ENCODE results near the gene SBF1.

SBF1 gene

DNA sequence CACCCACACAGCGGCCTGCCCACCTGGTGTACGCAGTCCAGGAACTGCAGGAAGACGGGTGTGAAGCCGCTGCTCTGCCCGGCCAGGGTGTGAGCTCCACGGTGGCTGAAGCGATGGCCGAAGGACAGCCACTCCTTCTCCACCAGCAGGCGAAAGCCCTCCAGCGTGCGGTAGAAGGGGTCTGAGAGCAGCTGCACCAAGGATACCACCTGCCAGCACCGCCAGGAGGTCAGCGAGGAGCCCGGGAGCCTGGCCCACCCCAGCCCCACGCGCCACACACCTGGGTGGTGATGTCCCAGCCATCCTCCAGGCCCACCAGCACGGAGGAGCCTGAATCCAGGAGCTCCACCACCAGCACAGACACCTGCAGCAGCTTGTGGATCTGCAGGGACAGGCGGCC is 19.6 kb downstream of the SBF1 start:
- no peak overlapping the region for H3K9ac ChIP-seq (ENCODE audit: insufficient read length)

DNA sequence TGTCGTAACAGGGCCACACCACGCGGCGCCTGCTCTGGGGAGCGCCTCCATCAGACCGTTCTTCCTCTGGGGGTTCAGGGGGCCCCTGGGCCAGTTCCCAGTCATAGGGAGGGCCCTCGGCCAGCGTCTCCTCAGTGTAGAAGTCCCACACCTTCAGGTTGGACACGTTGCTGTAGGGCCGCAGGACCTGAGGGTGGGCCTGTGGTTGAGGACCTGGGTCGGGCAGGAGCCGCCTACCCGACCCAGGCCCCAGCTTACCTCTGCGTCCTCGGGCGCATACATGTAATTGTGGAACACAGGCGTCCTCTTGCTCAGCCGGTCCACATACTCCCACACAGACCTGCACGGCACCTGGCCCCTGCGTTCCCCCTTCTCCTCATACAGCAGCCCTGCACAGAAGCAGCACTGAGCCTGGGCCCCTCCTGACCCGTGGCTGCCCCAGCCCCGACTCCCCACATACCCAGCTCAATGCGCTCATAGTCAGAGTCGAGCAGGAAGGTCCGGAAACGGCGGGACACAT is 20.2 kb downstream of the SBF1 start:
- no peak for TF ChIP-seq EZH2 (IDR thresholded peaks at IDR 0.05)
- no peak for TF ChIP-seq FOXP2 (optimal IDR thresholded peaks at IDR 0.05; ENCODE audit: control extremely low read depth, extremely low read length, insufficient read depth)
- no peak for TF ChIP-seq POLR2AphosphoS5 (IDR thresholded peaks at IDR 0.05; ENCODE audit: borderline replicate concordance, low read depth, low read length)
- no peak for DNase-seq (ENCODE audit: low read depth, low spot score)
- no peak overlapping the region for H3K9ac ChIP-seq (ENCODE audit: insufficient read length)
- H3K36me3 ChIP-seq (ENCODE audit: insufficient read depth, low read length): peaks cover 29% of the 10 kb centered on the region
- no peak overlapping the region for H3K4me3 ChIP-seq
- no peak overlapping the region for H3K27ac ChIP-seq
- H3K9me3 ChIP-seq (ENCODE audit: low read depth, low read length): no peaks in the 10 kb centered on the region

More for the DNA sequence above, 19.6 kb downstream of the SBF1 start:
- Histone ChIP-seq H3K4me3 (no peak overlapping the region), H3K27ac (no peak overlapping the region), H3K36me3 (ENCODE audit: insufficient read depth, low read length) (peaks cover 31% of the 10 kb centered on the region), H3K9me3 (ENCODE audit: low read depth, low read length) (no peaks in the 10 kb centered on the region)
- no peak for DNase-seq (ENCODE audit: low read depth, low spot score)
- TF ChIP-seq FOXP2 (optimal IDR thresholded peaks at IDR 0.05; ENCODE audit: control extremely low read depth, extremely low read length, insufficient read depth): no peak
- no peak for TF ChIP-seq POLR2AphosphoS5 (IDR thresholded peaks at IDR 0.05; ENCODE audit: borderline replicate concordance, low read depth, low read length)
- TF ChIP-seq EZH2 (IDR thresholded peaks at IDR 0.05): no peak

DNA sequence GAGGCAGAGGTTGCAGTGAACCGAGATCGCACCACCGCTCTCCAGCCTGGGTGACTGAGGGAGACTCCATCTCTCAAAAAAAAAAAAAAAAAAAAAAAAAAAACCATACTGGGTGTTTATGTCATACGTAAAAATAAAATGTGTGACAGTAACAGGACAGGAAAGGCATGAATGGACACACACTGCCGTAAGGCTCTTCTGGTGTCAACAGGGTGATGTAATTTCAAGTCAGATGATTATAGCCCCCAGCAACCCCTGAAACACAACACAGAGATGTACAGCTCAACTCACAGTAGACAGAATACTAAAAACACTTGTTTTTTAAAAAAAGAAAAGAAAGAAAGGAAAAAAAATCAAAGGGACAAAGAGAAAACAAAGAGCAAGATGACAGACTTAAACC is 22.2 kb downstream of the SBF1 start:
- no peaks in the 10 kb centered on the region for H3K9me3 ChIP-seq (ENCODE audit: low read depth, low read length)
- no peak overlapping the region for H3K4me3 ChIP-seq
- H3K27ac ChIP-seq: peak overlapping the region; percentile 5; the same call in 1 of the 2 replicates
- H3K36me3 ChIP-seq (ENCODE audit: insufficient read depth, low read length): peaks cover 34% of the 10 kb centered on the region
- H3K9ac ChIP-seq (ENCODE audit: insufficient read length): no peak overlapping the region
- TF ChIP-seq FOXP2 (optimal IDR thresholded peaks at IDR 0.05; ENCODE audit: control extremely low read depth, extremely low read length, insufficient read depth) (no peak), POLR2AphosphoS5 (IDR thresholded peaks at IDR 0.05; ENCODE audit: borderline replicate concordance, low read depth, low read length) (no peak), EZH2 (IDR thresholded peaks at IDR 0.05) (no peak)
- no peak for DNase-seq (ENCODE audit: low read depth, low spot score)

DNA sequence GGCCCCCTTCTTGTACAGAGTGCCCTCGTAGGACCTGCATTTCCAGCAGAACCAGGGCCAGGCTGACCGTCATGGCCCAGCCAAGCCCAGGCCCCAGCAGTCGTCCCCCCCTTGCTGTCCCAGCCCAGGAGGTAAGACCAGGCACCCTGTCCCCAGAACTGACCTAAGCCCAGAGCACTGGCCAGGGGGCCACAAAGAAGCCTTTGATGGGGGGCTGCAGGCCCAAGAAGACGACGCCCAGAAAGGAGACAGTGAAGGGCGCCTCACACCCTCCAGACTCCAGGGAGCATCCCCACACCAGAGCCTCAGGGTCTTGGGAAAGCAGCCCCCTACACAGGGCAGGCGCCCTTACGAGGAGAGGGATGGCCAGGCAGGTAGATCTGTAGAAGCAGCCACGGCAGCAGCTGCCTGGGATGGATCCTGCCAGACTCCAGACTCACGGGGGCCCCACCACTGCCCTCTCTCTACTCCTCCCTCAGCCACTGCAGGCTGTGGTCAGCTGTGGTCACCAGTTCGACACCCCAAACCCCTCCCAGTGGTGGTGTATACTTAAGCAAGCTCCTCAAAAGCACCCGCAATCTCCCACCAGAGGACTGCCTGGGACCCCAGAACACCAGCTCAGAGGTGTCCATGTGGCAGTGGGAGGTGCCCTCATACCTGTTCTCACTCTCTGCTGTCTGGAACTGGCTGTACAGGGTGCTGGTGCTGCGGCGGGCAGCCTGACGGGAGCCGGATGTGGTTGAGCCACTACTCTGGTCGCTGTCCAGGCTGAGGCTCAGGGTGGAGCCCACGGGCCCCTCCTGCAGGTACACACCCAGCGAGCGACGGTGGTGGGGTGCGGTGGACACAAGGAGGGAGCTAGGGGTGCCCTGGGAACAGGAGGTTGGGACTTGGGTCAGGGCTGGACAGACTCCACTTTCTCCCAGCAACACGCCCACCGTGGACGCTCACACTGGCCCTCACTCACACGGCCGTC is 27.0 kb downstream of the SBF1 start:
- no peak for TF ChIP-seq EZH2 (IDR thresholded peaks at IDR 0.05)
- no peak; the same call in 1 of the 2 replicates for TF ChIP-seq POLR2AphosphoS5 (IDR thresholded peaks at IDR 0.05; ENCODE audit: borderline replicate concordance, low read depth, low read length)
- TF ChIP-seq FOXP2 (optimal IDR thresholded peaks at IDR 0.05; ENCODE audit: control extremely low read depth, extremely low read length, insufficient read depth): no peak
- no peak for DNase-seq (ENCODE audit: low read depth, low spot score)
- no peak overlapping the region for H3K27ac ChIP-seq
- no peak overlapping the region for H3K9ac ChIP-seq (ENCODE audit: insufficient read length)
- H3K4me3 ChIP-seq: no peak overlapping the region
- peaks cover 30% of the 10 kb centered on the region; the same call in 1 of the 2 replicates for H3K36me3 ChIP-seq (ENCODE audit: insufficient read depth, low read length)
- H3K9me3 ChIP-seq (ENCODE audit: low read depth, low read length): no peaks in the 10 kb centered on the region

DNA sequence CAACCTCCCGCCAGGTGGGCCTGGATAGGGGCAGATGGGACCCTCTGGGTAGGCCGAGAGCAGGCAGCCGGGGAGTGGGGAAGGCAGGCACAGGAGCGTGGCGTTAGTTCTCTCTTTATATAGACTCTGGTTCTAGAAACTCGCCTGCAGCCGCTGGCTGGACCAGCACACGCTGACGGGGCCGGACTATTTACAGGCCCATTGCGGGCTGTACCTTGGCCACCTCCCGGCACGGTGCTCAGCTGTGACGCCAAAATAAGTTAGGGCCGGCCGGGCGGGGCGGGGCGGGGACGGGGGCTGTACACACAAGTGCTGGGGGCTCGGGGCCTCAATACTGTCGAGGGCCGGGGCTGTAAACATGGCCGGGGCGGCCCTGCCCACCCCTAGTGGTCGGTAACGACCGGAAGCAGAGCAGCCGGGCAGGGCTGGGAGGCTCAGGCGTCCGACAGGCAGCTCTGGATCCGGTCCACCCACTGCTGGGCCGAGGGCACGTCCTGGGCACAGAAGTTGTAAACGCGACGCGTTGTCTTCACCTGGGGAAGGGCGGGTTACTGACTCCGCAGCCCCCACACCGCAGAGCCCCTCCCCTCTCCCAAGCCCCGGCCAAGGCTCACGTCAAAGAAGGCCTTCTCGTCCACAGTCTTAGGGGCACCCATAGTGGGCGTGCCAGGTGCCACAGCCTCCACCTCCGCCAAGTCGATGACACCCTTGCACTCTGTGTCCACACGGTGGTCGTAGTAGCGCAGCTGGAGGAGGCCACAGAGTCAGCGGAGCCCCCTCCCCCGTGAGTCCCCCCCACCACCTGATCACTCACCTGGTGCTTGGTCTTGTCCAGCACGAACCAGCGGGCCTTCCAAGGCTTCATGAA is 27.9 kb downstream of the SBF1 start:
- H3K4me3 ChIP-seq: no peak overlapping the region
- TF ChIP-seq FOXP2 (optimal IDR thresholded peaks at IDR 0.05; ENCODE audit: control extremely low read depth, extremely low read length, insufficient read depth): no peak
- no peak for TF ChIP-seq POLR2AphosphoS5 (IDR thresholded peaks at IDR 0.05; ENCODE audit: borderline replicate concordance, low read depth, low read length)
- TF ChIP-seq EZH2 (IDR thresholded peaks at IDR 0.05): no peak
- no peaks in the 10 kb centered on the region for H3K9me3 ChIP-seq (ENCODE audit: low read depth, low read length)
- DNase-seq (ENCODE audit: low read depth, low spot score): no peak
- H3K27ac ChIP-seq: no peak overlapping the region
- H3K36me3 ChIP-seq (ENCODE audit: insufficient read depth, low read length): peaks cover 30% of the 10 kb centered on the region; the same call in 1 of the 2 replicates
- H3K9ac ChIP-seq (ENCODE audit: insufficient read length): no peak overlapping the region

DNA sequence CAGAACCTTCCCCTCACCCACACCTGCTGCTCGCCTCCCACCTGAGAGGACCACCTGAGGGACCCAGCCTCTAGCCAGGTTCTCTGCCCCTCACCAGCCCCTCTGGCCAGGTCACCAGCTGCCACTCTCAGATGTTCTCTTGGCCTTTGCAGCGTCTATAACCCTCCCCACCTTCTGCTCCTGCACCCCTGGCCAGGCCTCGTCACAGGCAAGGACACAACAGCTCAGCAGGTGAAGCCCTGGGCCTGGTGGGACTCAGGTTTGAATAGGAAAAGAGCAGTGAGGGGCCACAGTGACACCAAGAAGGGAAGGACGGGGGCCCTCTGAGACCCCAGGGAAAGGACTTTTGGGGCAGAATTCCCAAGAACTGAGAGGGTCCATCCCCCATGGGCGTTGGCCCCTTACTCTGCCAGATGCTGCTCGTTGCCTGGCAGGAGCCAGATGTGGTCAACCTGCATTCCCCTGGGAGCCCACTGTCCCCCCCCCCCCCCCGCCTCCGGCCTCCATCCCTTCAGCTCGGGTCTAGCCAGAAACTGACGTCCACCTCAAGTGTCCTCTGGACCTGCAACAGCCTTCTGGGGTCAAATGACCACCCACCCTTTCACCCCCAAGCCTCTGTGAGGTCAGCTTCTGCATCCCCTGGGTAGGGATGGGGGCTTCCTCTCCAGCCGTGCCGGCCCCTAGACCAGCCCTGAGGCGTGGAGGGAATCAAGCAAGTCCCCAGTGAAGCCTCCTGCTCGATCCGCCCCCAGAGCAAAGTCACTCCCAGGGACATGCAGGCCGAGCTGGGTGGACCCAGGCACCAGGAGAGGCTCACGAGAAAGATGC is 28.7 kb downstream of the SBF1 start:
- no peak for TF ChIP-seq EZH2 (IDR thresholded peaks at IDR 0.05)
- TF ChIP-seq FOXP2 (optimal IDR thresholded peaks at IDR 0.05; ENCODE audit: control extremely low read depth, extremely low read length, insufficient read depth): no peak
- no peak; the same call in 1 of the 2 replicates for TF ChIP-seq POLR2AphosphoS5 (IDR thresholded peaks at IDR 0.05; ENCODE audit: borderline replicate concordance, low read depth, low read length)
- Histone ChIP-seq H3K9me3 (ENCODE audit: low read depth, low read length) (no peaks in the 10 kb centered on the region), H3K36me3 (ENCODE audit: insufficient read depth, low read length) (peaks cover 30% of the 10 kb centered on the region; the same call in 1 of the 2 replicates), H3K4me3 (no peak overlapping the region), H3K27ac (no peak overlapping the region), H3K9ac (ENCODE audit: insufficient read length) (no peak overlapping the region)
- no peak for DNase-seq (ENCODE audit: low read depth, low spot score)

Data from SK-N-MC (cell line).